ENCODE results near the gene VAMP2. TPM values are rescaled to one million over a fixed set of nuclear protein-coding genes. Genes with fewer than 3 reads are reported as not detected.

Gene VAMP2
- total and polyA plus RNA-seq, 9 of the 15 experiments (the other 6 are each of a cell fraction or from before 2014, with no cell fraction given), result 2.3 to 31.8 (median 6.0) TPM

GRCh38 chr17:8120520-8121406 lies 42.0 kb downstream of the VAMP2 start:
- H3K27me3 ChIP-seq (ENCODE audit: control insufficient read depth in 2 of 2, insufficient read depth in 2 of 2, low read length in 2 of 2), result peaks cover 3 to 31% of the 10 kb centered on the region in 2 experiments; a peak in 3 of 5 replicates
- peak overlapping the region; percentile 87 for H2AFZ ChIP-seq (ENCODE audit: low read depth, low read length)
- peak overlapping the region; percentile 85 for H3K4me2 ChIP-seq (ENCODE audit: insufficient read depth, low read length)
- H4K20me1 ChIP-seq (replicated peaks; ENCODE audit: control insufficient read depth, insufficient read depth, low read length), result peaks cover 8% of the 10 kb centered on the region; the same call in 1 of the 2 replicates
- H3K9me3 ChIP-seq (replicated peaks; ENCODE audit: control insufficient read depth, insufficient read depth, low read depth, low read length), result no peaks in the 10 kb centered on the region
- no TSS peak for BruUV-seq (replicated peaks)
- peaks cover 30 to 60% of the 10 kb centered on the region in 2 experiments for H3K4me1 ChIP-seq (replicated peaks in 1 of 2; ENCODE audit: control insufficient read depth in 2 of 2, insufficient read depth in 2 of 2, low read length in 2 of 2)
- in situ Hi-C loops (cut with MboI), result loop anchor here (5.0 kb wide), 2 partner anchors 102 to 182 kb away; no protein-coding TSS in a partner anchor
- FAIRE-seq, result no peak
- ATAC-seq, result peak; percentile 22
- intact Hi-C loops (cut with micrococcal nuclease), result loop anchor here (1.0 to 10.0 kb wide), 7 partner anchors 18 to 286 kb away; partner anchors contain the start of gene KDM6B
- under 1% methylated on average over 30 of the region's 40 CpGs for WGBS (ENCODE audit: insufficient coverage, low coverage, missing lambda C conversion rate)
- peak overlapping the region; percentile 81 to 95 for H3K9ac ChIP-seq (ENCODE audit: insufficient read depth in 1 of 2, low read depth in 2 of 2, low read length in 2 of 2)
- H3K9me1 ChIP-seq (ENCODE audit: control insufficient read depth, insufficient read depth, low read length), result no peaks in the 10 kb centered on the region
- H3K79me2 ChIP-seq (ENCODE audit: control insufficient read depth, insufficient read depth, low read length), result no peaks in the 10 kb centered on the region
- no peaks in the 10 kb centered on the region for H3K36me3 ChIP-seq (ENCODE audit: control insufficient read depth, insufficient read depth, low read length)
- peak overlapping the region; percentile 86 for H3K27ac ChIP-seq (ENCODE audit: extremely low read depth, low read depth, low read length)
- ChIA-PET CTCF (ENCODE audit: low intra/inter-chr PET ratio) (interaction anchor here (0.7 kb wide), 2 partner anchors 18 to 257 kb away, joined by 3 read pairs; no protein-coding TSS in a partner anchor), POLR2A (interaction anchor here (0.6 to 1.6 kb wide), 8 partner anchors 19 to 101 kb away, joined by 3 to 9 read pairs (median 4); no protein-coding TSS in a partner anchor)
- peak overlapping the region; percentile 65 for H3K4me3 ChIP-seq
- DNase-seq (ENCODE audit: extremely low read depth in 1 of 4, low spot score in 3 of 4), result peak; percentile 56 to 81 (median 66)
- TF ChIP-seq IFI16 (CRISPR knock-in tag; IDR thresholded peaks at IDR 0.05) (no peak), KLF13 (tag; IDR thresholded peaks at IDR 0.05; ENCODE audit: borderline replicate concordance, low read depth) (peak; percentile 76; the same call in 1 of the 2 replicates), HNRNPLL (IDR thresholded peaks at IDR 0.05; ENCODE audit: low read depth, low read length, poor library complexity, severe bottlenecking) (peak; percentile 9), SUPT5H (IDR thresholded peaks at IDR 0.05) (peak; percentile 50), CUX1 (CRISPR knock-in tag; IDR thresholded peaks at IDR 0.05) (no peak), KAT2B (IDR thresholded peaks at IDR 0.05; ENCODE audit: low read depth, low read length) (no peak), ZFP91 (CRISPR knock-in tag; IDR thresholded peaks at IDR 0.05) (peak; percentile 20; the same call in 1 of the 2 replicates), POLR3A (IDR thresholded peaks at IDR 0.05; ENCODE audit: borderline replicate concordance, extremely low read depth, insufficient read depth, insufficient read length) (peak; percentile 81), E2F6 (IDR thresholded peaks at IDR 0.05; ENCODE audit: borderline replicate concordance in 1 of 2, extremely low read depth in 1 of 2, insufficient read depth in 1 of 2, insufficient read length in 1 of 2, low read depth in 1 of 2, low read length in 1 of 2, poor library complexity in 1 of 2, severe bottlenecking in 1 of 2) (peak in 1 of 2 experiments; percentile 12), ETV5 (CRISPR knock-in tag; IDR thresholded peaks at IDR 0.05; ENCODE audit: low read depth) (no peak; the same call in 1 of the 2 replicates)
